BLaER1 (cell line): ENCODE data around the gene BAIAP3.
A peak's percentile ranks its signal among the peaks of the same experiment; 100 is the strongest.

Experiments used
- H3K27ac ChIP-seq: shearing (Covaris generic); formaldehyde crosslinking; 2 replicates; pipeline ENCODE4 v1.8.1; 2022
- H3K27me3 ChIP-seq: shearing (Covaris generic); formaldehyde crosslinking; 2 replicates; pipeline ENCODE4 v1.8.1; 2022
- H3K36me3 ChIP-seq: shearing (Covaris generic); formaldehyde crosslinking; 2 replicates; pipeline ENCODE4 v1.8.1; 2022
- H3K4me1 ChIP-seq: shearing (Covaris generic); formaldehyde crosslinking; 2 replicates; pipeline ENCODE4 v1.8.1; 2022
- H3K4me2 ChIP-seq: shearing (Covaris generic); formaldehyde crosslinking; 2 replicates; pipeline ENCODE4 v1.8.1; 2022
- H3K4me3 ChIP-seq: shearing (Covaris generic); formaldehyde crosslinking; 2 replicates; pipeline ENCODE4 v1.8.1; 2022
- H3K9ac ChIP-seq: shearing (Covaris generic); formaldehyde crosslinking; 2 replicates; pipeline ENCODE4 v1.8.1; 2022
- H3K9me3 ChIP-seq: shearing (Covaris generic); formaldehyde crosslinking; 2 replicates; pipeline ENCODE4 v1.8.1; 2022
- H4K20me1 ChIP-seq: shearing (Covaris generic); formaldehyde crosslinking; 2 replicates; pipeline ENCODE4 v1.8.1; 2022
- Cebpa-rat ChIP-seq: shearing (Covaris generic); IDR thresholded peaks from 2 replicates; pipeline ENCODE4 v1.8.1; 2022

Gene BAIAP3

DNA sequence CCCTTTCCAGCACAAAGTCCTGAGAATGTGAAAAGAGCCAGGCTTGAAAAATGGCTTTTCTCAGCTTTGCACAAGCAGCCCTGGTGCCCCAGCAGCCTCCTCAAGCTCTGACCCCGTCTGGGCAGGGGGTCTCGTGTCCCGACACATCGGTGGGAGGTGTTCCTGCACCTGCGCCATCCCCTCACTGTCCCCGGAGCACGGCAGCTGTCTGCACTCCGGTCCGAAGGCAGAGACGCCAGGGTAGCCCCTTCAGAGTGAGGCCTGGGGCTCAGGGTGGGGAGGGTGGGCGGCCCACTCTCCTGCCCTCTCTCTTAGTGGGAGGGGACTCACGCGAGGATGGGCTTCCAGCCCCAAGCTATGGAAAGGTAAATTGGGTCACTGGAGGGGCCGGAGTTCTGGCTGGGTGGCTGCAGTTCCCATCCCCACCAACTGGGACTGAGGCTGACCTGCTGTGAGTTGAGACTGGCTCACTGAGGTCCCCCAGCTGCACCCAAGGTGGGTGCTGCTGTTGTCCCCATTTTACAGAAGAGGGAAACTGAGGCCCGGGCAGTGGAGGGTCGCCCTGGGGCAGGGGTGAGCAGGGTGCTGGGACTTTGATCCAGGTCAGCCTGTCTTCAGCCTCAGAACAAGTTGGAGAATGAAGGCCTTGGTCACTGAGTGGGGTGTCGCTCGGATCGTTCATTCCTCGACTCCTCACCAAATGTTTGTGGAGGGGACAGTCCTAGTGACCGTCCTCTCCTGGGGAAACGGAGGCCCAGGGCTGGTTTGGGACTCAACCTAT lies 2.3 kb upstream of the BAIAP3 start:
- Histone ChIP-seq H3K27me3 (peaks cover 61% of the 10 kb centered on the region), H4K20me1 (peaks cover 69% of the 10 kb centered on the region), H3K9me3 (peaks cover 8% of the 10 kb centered on the region), H3K4me3 (peak overlapping the region; percentile 44; the same call in 1 of the 2 replicates), H3K36me3 (peaks cover 8% of the 10 kb centered on the region), H3K27ac (no peak overlapping the region), H3K9ac (no peak overlapping the region), H3K4me2 (peak overlapping the region; percentile 85), H3K4me1 (peaks cover 59% of the 10 kb centered on the region)
- TF ChIP-seq Cebpa-rat: no peak

DNA sequence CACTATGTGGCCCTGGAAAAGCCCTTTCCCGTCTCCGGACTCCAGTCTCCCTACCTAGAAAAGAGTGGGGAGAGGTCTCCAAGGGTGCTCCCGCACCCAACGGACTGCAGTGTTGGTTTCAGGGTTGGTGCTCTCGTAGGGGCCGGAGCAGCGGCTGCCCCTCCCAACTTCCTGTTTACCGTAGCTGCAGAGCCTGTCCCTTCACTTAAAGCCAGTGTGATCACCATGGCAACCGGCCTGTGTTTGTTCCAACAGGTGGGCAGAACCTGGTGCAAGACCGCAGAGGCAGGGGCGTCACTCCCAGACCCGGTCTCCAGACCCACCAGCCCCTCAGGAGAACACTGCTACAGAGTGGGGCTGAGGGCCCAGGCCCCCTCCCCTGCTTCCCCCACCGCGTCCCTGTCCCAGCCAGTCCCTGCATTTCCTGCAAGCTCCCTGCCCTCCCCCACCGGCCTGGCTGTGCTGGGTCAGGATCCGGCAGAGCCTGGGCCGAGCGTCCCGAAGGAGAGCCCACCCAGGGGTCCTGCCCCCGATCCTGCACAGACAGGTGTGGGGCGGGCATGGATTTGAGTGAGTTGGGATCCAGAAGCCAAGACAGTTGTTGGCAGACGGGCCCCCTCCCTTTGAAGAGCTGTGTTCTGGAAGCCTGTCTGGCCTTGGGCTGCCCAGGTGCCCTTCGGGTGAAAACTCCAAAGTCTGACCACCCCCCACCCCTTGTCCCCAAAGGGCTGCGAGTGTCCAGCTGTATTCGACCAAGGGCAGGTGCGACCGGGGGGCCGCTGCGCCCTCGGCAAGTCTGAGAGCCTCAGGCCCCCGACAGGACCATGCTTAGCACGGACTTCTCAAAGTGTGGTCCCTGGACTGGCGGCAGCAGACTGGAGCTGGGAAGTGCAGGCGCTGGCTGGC lies 1.5 kb upstream of the BAIAP3 start:
- peaks cover 70% of the 10 kb centered on the region for H3K27me3 ChIP-seq
- no peak overlapping the region for H3K9ac ChIP-seq
- peaks cover 59% of the 10 kb centered on the region for H3K4me1 ChIP-seq
- H3K9me3 ChIP-seq: peaks cover 8% of the 10 kb centered on the region
- H3K27ac ChIP-seq: no peak overlapping the region
- peaks cover 69% of the 10 kb centered on the region for H4K20me1 ChIP-seq
- peak overlapping the region; percentile 44 for H3K4me3 ChIP-seq
- TF ChIP-seq Cebpa-rat: no peak
- peak overlapping the region; percentile 85 for H3K4me2 ChIP-seq
- peaks cover 6% of the 10 kb centered on the region; the same call in 1 of the 2 replicates for H3K36me3 ChIP-seq

DNA sequence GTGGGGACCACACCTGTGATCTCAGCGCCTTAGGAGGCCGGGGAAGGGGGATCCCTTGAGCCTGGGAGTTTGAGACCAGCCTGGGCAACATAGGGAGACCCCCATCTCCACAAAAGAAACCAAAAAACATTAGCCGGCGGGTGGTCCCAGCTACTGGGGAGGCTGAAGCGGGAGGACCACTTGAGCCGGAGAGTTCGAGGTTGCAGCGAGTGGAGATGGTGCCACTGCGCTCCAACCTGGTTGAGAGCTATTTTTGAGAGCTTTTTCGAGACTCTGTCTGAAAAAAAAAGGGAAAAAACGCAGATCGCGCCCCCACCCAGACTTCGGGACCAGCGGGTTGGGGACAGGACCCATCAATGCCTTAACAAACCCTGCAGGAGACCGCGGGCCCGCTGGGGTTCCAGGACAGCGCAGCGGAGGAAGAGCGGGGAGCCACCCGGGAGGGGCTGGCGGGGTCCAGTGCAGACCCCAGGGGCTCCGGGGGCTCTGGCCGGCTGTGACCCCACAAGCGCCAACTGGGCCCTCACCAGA lies 762 bp upstream of the BAIAP3 start:
- Histone ChIP-seq H3K4me1 (peaks cover 58% of the 10 kb centered on the region), H3K4me3 (peak overlapping the region; percentile 44; the same call in 1 of the 2 replicates), H3K27ac (no peak overlapping the region), H3K27me3 (peaks cover 77% of the 10 kb centered on the region), H4K20me1 (peaks cover 69% of the 10 kb centered on the region), H3K9ac (no peak overlapping the region), H3K36me3 (no peaks in the 10 kb centered on the region), H3K4me2 (peak overlapping the region; percentile 85), H3K9me3 (peaks cover 8% of the 10 kb centered on the region)
- no peak for TF ChIP-seq Cebpa-rat

DNA sequence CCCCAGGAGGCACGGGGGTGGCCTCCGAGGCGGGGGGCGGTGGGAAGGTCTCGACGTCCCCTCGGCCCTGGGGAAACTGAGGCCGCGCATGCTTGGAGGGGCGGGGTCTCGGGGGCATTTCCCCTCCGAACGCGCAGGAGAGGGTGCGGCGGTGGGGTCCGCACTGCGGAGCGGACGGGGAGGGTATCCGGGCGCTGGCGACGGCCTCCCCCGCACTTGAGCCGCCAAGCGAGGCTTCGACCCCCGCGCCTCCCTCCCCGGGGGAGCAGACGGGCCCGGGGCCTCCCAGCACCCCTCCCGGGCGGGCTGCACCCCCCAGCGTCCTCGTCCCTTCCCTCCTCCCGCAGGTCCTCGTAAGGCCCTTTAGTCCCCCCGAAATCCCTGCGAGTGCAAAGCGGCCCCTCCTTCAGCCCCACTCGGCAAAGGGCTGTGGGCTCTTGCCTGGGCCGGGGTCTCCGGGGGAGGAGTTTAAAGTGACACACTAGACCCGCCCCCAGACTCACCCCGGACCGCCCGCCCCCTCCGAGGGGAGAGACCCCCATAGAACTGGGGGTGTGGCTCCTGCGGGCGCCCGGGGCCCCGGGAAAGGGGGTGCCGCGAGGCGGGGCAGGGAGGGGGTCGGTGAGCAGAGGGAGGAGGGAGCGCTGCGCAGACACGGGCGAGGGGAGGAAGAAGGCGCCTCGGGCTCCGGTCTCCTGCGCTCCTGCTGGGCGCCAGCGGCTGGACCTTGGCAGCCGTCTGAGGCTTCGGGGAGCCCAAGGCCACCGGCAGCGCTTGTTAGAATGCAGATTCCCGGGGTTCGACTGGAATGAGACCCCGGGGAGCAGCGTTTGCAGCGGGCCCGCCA lies 632 bp downstream of the BAIAP3 start:
- Histone ChIP-seq H3K27me3 (peaks cover 88% of the 10 kb centered on the region), H3K4me1 (peaks cover 71% of the 10 kb centered on the region), H3K4me2 (peak overlapping the region; percentile 71), H3K4me3 (peak overlapping the region; percentile 39), H3K36me3 (no peaks in the 10 kb centered on the region), H3K9ac (no peak overlapping the region), H4K20me1 (peaks cover 66% of the 10 kb centered on the region), H3K27ac (no peak overlapping the region), H3K9me3 (peaks cover 8% of the 10 kb centered on the region)
- TF ChIP-seq Cebpa-rat: no peak

DNA sequence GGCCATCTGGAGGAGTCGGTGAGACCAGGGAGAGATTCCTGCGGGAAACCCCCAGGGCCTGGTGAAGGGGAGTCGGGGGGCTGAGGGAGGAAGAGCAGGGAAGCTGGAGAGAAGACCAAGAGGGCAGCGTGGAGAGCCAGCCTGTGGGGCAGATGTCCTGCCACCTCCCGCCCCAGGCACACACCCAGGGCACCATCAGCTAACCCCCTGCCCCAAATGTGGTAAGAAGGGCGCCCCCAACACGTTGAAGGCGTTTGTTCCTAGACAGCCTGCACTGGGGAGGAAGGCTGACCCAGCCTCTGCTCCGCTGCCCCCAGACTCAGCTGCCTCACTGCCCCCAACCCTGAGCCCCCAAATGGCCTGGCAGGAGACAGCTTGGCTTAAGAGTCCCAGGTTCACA lies 1.3 kb downstream of the BAIAP3 start:
- Histone ChIP-seq H3K9ac (no peak overlapping the region), H4K20me1 (peaks cover 66% of the 10 kb centered on the region)
- no peak for TF ChIP-seq Cebpa-rat

DNA sequence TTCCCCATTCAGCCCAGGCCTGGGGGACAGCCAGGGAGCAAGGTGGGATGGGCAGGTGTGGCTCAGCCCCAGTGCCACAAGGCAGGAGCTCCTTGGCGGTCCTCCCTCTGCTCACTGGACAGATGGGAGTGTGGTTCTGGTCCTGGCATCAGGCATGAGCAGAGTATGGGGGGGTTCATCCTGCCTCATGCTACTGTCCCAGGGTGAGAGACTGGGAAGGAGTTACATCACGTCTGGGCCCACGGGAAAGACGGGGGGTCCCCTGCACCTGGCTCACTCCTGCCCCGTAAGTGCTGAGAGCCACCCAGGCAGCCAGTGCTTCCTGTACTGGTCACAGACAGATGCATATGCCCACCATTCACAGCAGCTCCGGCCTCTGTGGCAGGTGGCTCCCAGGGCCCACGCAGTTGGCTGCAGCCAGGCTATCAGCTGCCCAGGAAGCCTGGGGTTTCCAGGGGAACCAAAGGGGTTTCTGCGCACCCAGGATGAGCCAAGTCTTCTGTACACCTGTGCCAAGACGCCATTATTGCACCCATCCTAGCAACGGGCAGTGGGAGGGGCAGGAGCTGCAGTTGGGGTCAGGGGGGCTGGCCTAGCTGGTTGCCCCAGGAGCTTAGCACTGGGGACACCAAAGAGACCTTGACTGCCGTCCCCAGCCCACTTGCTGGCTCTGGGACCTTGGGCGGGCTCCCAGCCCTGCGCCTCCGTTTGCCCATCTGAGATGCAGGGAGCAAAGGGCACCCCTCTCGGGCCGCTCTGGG lies 1.9 kb downstream of the BAIAP3 start:
- H3K4me1 ChIP-seq: peaks cover 73% of the 10 kb centered on the region
- peak overlapping the region; percentile 1; the same call in 1 of the 2 replicates for H3K4me3 ChIP-seq
- no peak overlapping the region for H3K27ac ChIP-seq
- no peak for TF ChIP-seq Cebpa-rat
- H3K9ac ChIP-seq: no peak overlapping the region
- peaks cover 66% of the 10 kb centered on the region for H4K20me1 ChIP-seq
- peaks cover 2% of the 10 kb centered on the region for H3K9me3 ChIP-seq
- peak overlapping the region; percentile 71 for H3K4me2 ChIP-seq
- peaks cover 83% of the 10 kb centered on the region for H3K27me3 ChIP-seq
- H3K36me3 ChIP-seq: no peaks in the 10 kb centered on the region

More for the DNA sequence above, 1.3 kb downstream of the BAIAP3 start:
- no peaks in the 10 kb centered on the region for H3K36me3 ChIP-seq
- peak overlapping the region; percentile 71 for H3K4me2 ChIP-seq
- no peak overlapping the region for H3K27ac ChIP-seq
- H3K9me3 ChIP-seq: peaks cover 8% of the 10 kb centered on the region
- H3K27me3 ChIP-seq: peaks cover 88% of the 10 kb centered on the region
- no peak overlapping the region for H3K4me3 ChIP-seq
- H3K4me1 ChIP-seq: peaks cover 73% of the 10 kb centered on the region

DNA sequence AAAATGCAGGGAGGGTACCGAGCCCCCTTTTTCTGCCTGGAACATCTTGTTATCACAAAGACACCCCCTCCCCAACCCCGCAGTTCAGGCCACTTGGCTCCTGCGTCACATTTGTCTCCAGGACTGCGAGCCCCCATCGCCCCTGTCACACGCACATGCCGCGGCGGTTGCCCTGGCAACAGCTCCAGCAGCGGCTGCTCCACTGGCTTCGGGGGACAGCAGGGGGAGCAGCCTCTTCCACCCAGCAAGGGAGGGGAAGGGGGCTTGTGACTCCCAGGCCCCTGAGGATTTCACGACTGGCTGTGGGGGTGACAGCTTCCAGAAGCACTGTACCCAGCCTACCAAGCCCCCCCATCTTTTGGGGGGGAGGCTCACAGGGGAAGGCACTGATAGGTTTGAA lies 2.6 kb downstream of the BAIAP3 start:
- no peak overlapping the region for H3K4me3 ChIP-seq
- H3K4me2 ChIP-seq: peak overlapping the region; percentile 71
- no peaks in the 10 kb centered on the region for H3K9me3 ChIP-seq
- TF ChIP-seq Cebpa-rat: no peak
- H3K27me3 ChIP-seq: peaks cover 78% of the 10 kb centered on the region
- H3K9ac ChIP-seq: no peak overlapping the region
- no peak overlapping the region for H3K27ac ChIP-seq
- H4K20me1 ChIP-seq: peaks cover 66% of the 10 kb centered on the region
- H3K4me1 ChIP-seq: peaks cover 79% of the 10 kb centered on the region
- H3K36me3 ChIP-seq: no peaks in the 10 kb centered on the region

DNA sequence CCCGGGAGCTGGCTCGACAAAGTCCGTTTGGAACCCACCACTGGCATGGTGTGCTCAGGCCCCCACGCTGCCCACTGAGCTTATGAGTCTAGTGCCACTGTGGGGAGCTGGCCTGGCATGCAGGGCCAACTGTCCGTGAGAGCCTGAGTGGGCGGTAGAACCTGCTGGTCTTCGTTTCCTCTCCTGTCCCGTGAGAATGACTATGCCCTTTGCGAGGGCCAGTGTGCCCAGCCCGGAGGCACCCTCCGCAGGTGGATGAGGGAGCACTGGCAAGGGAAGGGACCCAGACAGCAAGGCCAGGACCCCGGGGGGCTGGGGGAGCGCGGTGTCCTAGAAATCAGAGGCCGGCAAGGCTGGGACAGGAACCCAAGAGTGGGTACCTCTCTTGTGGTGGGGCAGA lies 3.2 kb downstream of the BAIAP3 start:
- TF ChIP-seq Cebpa-rat: no peak
- no peak overlapping the region for H3K9ac ChIP-seq
- H3K27ac ChIP-seq: no peak overlapping the region
- H3K27me3 ChIP-seq: peaks cover 71% of the 10 kb centered on the region
- peaks cover 61% of the 10 kb centered on the region for H4K20me1 ChIP-seq
- no peaks in the 10 kb centered on the region for H3K36me3 ChIP-seq
- H3K4me3 ChIP-seq: no peak overlapping the region
- peaks cover 80% of the 10 kb centered on the region for H3K4me1 ChIP-seq
- H3K9me3 ChIP-seq: no peaks in the 10 kb centered on the region
- H3K4me2 ChIP-seq: peak overlapping the region; percentile 71

DNA sequence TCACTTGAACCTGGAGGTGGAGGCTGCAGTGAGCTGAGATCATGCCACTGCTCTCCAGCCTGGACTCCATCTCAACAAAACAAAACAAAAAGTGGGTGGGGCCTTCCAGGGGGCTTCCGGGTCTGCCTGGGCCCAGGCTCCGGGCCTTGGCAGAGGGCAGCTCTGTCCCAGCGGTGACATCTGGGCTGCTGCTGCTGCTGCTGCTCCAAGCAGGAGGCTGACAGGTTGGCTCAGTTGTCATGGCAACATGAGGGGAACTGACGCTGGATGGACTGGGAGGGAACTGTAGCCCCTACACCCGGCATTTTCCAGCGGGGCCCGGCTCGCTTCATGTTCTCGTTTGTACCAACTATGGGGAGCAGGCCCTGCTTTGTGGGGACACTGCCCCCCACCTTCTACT lies 4.0 kb downstream of the BAIAP3 start:
- no peaks in the 10 kb centered on the region for H3K36me3 ChIP-seq
- H3K4me1 ChIP-seq: peaks cover 80% of the 10 kb centered on the region
- H4K20me1 ChIP-seq: peaks cover 52% of the 10 kb centered on the region

More for the DNA sequence above, 4.0 kb downstream of the BAIAP3 start:
- Histone ChIP-seq H3K9me3 (no peaks in the 10 kb centered on the region), H3K4me2 (peak overlapping the region; percentile 28), H3K9ac (no peak overlapping the region), H3K27ac (no peak overlapping the region), H3K27me3 (peaks cover 63% of the 10 kb centered on the region), H3K4me3 (no peak overlapping the region)
- TF ChIP-seq Cebpa-rat: no peak
